ENCODE data around the gene MROH2A.

The MROH2A gene

DNA sequence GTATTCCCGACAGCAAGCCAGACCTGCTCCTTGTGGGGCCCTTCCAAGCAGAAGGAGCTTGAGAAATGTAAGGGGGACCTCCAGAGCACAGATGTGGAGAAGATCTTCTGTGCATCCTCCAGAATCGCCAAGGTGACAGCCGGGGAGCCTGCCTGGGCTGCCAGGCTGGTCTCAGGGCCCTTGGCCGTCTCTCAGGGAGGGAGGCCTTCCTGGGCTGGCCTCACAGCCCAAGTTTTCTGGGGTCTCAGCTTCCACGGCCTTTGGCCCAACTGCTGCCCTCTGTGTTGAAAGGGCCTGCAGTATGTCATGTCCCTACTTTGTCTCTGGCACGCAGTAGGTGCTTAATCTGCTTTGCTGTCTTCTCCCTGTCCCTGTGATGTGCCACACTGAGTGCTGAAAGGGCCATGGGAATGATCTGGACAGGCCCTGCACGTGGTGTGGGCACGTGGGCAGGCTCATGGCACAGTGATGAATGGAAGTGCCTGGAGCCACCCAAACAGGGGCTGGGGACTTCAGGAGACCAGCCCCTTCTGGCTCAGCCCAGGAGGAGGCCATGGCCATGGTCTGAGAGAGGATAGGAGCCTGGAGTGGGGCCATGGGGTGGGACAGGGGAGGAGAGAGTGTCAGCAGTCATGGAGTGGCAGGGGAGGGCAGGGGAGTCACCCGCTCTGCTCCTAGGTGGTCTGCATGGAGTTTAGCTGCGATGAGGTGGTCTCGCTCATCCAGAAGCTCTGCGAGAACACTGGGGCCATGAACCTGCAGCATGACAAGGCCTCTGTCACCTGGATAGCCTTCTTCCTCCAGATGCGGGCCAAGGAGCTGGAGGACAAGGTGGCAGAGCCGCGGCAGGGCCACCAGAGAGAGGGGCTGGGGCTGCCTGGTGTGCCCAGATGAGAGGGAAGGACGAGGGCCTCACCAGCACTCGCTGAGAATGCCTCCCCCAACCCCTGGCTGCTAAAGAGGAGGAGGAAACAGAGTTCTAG lies 40.8 kb downstream of the MROH2A start:
- DNase-seq (ENCODE audit: low spot score), result no peak

DNA sequence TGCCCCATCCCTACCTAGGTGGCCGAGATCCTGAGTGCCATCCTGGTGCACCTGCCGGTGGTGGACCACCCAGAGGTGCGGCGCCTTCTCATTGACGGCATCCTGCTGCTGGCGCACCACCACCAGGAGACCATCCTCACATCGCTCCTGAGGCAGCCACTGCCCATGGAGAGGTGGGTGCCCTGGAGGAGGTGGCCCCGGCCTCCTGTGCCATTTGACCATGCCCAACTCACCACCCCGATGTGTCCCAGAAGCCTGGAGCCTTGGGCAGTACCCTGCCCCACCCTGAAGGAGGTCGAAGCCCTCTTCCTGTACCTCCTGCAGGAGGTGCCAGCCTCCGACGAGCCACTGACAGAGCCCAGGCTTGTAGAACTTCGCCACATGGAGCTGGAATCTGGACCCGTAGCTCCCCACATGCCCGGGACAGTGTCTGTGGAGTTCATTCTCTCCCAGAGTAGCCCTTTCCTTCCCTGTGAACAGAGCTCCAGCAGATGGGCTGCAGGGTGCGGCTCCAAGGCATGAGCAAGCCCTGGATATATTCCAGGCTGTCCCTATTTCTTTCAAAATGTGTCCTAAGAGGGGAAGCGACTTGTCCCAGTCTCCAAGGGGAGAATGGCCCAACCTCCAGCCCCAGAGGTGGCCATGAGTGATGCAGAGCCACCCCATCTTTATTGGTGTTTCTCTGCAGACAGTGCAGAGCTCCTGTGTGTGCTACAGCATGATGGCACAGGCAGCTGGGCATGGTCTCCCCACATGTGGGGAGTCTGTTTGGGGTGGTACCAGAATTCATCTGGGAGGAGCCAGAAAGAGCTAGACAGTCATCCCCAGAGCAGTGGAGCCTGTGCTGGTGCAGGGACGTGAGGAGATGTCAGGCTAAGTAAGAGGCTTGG lies 42.0 kb downstream of the MROH2A start:
- DNase-seq (ENCODE audit: low spot score), result peak; percentile 36

GRCh38 chr2:233820774-233821105 lies 42.6 kb downstream of the MROH2A start:
- no peak for DNase-seq (ENCODE audit: low spot score)

DNA sequence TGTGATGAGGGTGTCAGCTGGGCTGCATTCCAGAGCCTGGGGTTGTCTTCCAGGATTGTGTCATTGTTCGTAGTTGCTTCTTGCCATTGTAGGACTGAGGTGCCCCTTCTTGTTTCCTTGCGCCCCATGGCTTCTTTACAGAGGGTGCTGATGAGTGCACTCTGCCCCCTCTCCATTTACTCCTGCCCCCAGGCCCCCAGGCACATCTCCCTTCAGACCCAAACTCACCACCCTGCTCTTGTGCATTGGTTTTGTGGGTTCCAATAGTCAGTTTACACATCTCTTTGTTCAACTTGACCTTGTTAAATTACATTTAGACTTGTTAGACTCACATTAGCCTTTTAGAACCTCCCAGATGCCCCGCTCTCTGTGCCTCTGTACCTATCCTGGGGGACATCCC lies 43.1 kb downstream of the MROH2A start:
- no peak for DNase-seq (ENCODE audit: low spot score)

- DNase-seq (ENCODE audit: low spot score), result no peak
Measured at GRCh38 chr2:233821709-233822100, 43.6 kb downstream of the MROH2A start.

DNA sequence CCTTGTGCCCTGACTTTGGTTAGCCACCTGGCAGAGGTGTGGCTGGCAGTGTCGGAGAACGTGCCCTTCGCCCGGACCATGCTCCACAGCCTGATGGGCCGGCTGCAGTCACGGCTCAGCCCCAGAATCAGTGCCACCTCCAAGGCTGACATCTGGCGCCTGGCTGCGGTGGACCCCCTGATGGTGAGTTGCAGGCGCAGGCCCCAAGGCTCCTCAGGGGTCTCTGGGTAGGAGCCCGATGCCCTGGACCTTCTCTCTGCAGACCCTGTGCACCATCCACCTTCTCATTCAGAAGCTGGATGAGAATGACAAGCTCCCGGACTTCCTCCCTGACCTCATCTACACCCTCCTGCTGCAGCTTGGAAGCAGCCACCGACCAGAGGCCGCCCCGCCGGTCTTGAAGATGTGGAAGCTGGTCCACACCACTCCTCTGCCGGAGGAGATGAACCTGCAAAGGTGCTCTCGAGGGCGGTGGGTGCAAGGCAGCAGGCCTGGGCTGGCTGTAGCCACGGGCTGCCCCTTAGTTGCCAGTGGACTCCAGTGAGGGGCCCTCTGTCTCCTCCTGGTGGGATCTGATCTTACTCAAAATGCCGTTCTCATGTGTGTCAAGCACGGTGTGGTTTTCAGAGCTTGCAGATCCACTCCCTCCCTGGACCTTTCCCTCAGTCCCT lies 44.1 kb downstream of the MROH2A start:
- no peak for DNase-seq (ENCODE audit: low spot score)

DNA sequence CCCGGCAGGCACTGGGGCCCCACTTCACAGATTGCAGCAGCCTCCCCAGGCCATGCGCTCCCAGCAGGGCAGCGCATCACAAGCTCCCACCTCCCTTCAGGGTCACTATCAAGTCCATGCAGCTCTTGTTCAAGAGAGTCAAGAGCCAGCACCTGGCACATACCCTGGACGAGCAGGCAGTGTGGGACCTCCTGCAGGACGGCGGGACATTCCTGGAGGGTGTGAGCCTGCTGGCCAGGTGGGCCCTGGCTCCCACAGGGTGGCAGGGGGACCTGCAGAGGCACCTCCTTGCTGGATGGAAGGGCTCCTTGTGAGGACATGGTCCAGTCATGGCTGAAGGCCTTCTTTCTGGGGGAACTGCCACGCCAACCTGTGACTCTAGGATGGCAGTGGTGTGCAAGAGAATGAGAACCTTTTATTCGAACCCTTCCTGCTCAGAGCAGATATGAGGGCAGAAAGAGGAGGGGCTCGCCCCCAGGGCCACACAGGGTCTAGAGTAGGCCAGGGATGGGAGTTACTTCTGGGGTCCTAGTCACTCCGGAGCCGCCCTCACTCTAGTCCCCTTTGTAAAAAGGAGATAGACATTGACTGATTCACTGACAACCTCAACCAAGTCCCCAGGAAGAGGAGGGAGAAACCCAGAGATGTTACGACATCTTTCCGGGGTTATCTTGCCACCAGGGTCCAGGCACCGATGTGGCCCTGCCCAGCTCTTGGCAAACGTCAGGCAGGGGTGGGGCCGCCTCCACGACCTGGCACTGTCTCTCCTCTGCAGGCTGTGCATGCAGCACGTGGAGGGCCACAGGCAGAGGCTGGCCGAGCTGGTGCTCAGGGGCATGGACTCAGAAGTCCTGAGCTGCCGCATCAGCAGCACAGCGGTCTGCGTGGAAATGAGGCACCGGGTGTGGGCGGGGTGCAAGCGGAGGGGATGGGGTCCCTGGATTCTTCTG lies 44.9 kb downstream of the MROH2A start:
- DNase-seq (ENCODE audit: low spot score), result no peak

GRCh38 chr2:233823731-233824121 lies 45.6 kb downstream of the MROH2A start:
- DNase-seq (ENCODE audit: low spot score), result no peak

- no peak for DNase-seq (ENCODE audit: low spot score)
Measured at GRCh38 chr2:233824373-233824772, 46.2 kb downstream of the MROH2A start.

GRCh38 chr2:233828546-233829192 lies 50.5 kb downstream of the MROH2A start:
- DNase-seq (ENCODE audit: low spot score), result no peak

DNA sequence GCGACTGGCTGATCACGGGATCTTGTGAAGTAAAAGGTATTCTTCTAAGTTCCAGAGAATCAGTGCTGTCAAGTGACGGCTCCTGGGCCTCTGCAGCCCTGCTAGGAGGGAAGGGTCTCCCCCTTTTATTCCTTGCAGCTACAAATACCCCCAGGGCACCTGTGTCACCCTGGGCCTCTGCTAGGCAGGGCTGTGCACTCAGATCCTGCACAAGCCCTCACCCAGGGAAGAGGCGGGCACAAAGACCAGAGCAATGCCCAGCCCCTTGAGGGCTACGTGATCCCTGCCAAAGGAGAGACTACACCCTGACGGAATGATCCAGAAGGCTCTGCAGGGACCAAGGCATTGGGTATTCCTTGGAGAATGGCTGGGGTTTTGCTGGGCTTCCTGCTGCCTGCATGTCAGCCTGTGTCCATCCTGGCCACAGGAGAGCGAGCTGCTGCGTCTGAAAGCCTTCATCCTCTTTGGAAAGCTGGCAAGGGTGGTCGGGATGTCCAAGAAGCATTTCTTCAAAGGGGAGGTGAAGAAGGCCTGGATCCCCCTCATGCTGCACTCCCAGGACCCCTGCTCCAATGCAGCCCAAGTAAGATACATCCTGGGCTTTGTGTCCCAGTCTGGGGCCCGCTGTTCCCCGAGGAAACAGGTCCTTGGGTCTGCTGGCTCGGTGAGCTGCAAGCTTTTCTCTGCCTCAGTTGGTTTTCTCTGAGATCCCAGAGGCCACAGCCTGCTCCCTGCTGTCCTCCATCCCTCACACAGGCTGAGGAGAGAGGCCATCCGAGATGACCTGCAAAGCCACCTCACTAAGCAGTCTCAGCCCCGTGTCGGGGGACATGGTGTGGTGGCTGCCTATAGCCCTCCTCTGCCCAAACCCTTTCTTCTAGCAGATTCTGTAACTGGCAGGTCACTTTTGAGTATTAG lies 51.3 kb downstream of the MROH2A start:
- DNase-seq (ENCODE audit: low spot score), result no peak

DNA sequence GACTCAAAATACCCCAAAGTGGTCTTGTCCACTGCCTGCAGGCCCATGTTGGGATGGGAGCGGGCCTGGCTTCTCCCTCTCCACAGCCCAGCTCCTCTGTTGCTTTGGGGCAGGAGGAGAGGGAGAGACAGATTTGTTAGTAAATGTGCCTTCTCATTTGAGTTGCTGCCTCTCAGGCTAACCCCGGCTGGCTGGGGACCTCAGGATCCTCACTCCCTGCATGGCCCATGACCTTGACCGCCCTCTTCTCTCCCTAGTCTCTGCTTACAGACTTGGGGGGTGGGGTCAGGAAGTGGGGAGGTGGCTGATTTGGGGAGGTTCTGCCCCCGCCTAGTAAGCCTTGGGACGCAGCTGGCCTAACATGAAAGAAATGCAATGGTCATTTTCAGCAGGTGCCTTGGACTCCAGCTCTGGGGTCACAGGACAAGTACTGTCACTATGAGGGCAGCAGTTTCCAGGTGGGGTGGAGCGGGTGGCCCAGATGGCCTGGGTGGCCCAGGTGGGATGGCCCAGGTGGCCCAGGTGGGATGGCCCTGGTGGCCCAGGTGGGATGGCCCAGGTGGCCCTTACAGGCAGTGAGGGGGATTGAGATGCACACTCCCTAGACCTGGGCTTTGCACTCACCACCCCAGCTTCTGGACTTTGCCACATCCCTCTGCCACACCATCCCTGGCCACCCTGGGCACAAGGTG lies 52.1 kb downstream of the MROH2A start:
- DNase-seq (ENCODE audit: low spot score), result no peak

DNA sequence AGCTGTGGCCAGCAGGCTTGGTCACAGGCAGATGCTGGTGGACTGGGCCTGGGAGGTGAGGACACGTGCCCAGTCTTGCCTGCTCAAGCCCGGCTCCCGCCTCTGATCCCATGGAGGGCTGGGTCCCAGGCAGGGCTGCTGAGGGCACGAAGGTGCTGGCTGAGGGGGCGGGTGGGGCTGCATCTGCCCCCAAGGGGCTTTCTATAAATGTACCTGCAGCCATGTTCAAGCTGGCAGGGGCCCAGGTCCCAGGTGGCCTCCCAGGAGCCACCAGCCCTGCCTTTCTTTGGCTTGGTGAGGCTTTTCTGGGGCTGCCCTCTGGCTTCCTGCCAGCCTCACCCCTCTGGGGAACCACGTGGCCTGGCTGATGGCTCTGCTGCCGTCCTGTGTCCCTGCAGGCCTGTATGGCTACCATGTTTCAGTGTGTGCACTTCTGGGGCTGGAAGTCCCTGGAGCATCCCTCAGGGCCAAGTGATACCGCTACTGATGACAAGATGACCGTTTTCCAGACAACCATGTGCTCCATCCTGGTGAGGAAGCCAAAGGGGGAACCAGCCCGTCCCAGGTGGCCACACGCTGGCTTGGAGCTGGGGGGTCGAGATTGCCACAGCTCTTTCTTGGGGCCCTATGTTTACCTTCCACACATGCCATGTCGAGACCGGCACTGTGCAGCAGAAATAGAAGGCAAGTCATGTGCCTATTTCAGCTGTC lies 53.0 kb downstream of the MROH2A start:
- no peak for DNase-seq (ENCODE audit: low spot score)

DNA sequence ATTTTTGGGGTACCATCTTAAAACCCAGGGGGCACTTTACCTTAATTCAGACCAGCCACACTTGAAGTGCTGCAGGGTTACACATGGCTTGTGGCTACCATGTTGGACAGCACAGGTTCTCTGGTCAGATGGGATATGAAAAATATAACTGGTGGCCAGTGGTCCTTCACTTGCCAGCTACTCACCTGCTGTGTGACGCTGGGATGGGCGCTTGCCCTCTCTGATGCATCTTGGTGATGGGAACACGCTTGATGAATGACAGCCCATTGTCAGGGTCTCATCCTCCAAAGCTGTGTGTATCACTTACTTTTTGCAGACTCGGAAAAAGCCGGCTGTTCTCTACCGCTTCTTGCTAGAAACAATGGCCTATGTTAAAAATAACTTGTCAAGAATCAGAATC lies 53.7 kb downstream of the MROH2A start:
- no peak for DNase-seq (ENCODE audit: low spot score)

- DNase-seq (ENCODE audit: low spot score), result no peak
Measured at GRCh38 chr2:233832414-233832813, 54.3 kb downstream of the MROH2A start.

DNA sequence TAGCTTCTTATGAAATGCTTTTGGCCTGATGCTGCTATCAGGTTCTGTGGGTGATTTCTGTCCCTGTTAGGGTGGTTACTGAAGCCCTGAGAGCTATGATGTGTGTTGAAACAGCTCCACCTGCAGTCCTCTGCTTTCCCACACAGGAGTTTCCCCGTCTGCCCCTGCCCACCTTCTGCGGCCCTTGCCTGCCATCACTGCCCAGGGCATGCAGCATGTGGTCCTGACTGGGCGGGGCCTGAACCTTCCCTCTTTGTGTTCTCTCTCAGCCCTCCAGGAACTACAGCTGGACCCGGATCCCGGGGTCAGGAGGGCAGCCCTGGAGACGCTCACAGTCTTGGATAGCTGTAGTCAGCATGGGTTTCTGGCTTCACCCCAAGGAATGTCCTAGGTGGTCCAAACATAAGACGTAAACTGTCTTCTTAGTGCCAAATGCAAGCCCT lies 54.8 kb downstream of the MROH2A start:
- peak; percentile 50 for DNase-seq (ENCODE audit: low spot score)

- no peak for DNase-seq (ENCODE audit: low spot score)
Measured at GRCh38 chr2:233833345-233833744, 55.2 kb downstream of the MROH2A start.
